Small intestine (tissue), 7 donors: Measurements from ENCODE around the gene SNTG2. TPM values are rescaled to one million over a fixed set of nuclear protein-coding genes. Genes with fewer than 3 reads are reported as not detected.
"Not testable (repeated sequence)": the region's sequence is repeated elsewhere in the genome, so short reads cannot be mapped to it uniquely, and the experiment has no call there.

Source experiments
- DNase-seq, 2 donors: peaks; one replicate each; pipeline versions ENCODE4 v3.0.0 to v3.0.0-alpha.2; 2013
- FAIRE-seq: peaks from 2 replicates; lab custom pipeline; 2012; peaks lifted over from hg19 to GRCh38; lab: Jason Lieb, UNC
- H3K27ac ChIP-seq, 3 donors: one replicate each; pipeline ENCODE4 v1.5.1; 2013; ENCODE audit warnings: low read length in 2 of 3, mild to moderate bottlenecking in 2 of 3, control low read depth in 1 of 3, inconsistent platforms in 1 of 3, low read depth in 1 of 3, moderate library complexity in 1 of 3
- H3K27me3 ChIP-seq, 3 donors: one replicate each; pipeline ENCODE4 v1.6.1; 2013; ENCODE audit warnings: low read length in 3 of 3, inconsistent platforms in 1 of 3; ENCODE audit not compliant: control insufficient read depth in 3 of 3, insufficient read depth in 3 of 3
- H3K36me3 ChIP-seq, 3 donors: one replicate each; pipeline ENCODE4 v1.6.1; 2013; ENCODE audit warnings: low read length in 3 of 3, inconsistent platforms in 1 of 3, low read depth in 1 of 3, mild to moderate bottlenecking in 1 of 3, moderate library complexity in 1 of 3; ENCODE audit not compliant: control insufficient read depth in 3 of 3, insufficient read depth in 2 of 3
- H3K4me1 ChIP-seq, 3 donors: one replicate each; pipeline ENCODE4 v1.6.1; 2013; ENCODE audit warnings: low read length in 2 of 3, inconsistent platforms in 1 of 3, low read depth in 1 of 3, mild to moderate bottlenecking in 1 of 3, moderate library complexity in 1 of 3; ENCODE audit not compliant: control insufficient read depth in 3 of 3, insufficient read depth in 2 of 3
- H3K4me3 ChIP-seq, 3 donors: one replicate each; pipeline ENCODE4 v1.5.1; 2013; ENCODE audit warnings: low read length in 3 of 3, control low read depth in 1 of 3, inconsistent platforms in 1 of 3, low read depth in 1 of 3, mild to moderate bottlenecking in 1 of 3, moderate library complexity in 1 of 3
- H3K9me3 ChIP-seq, 2 donors: one replicate each; pipeline ENCODE4 v1.6.1; 2013; ENCODE audit warnings: low read depth in 1 of 2, low read length in 1 of 2; ENCODE audit not compliant: control insufficient read depth in 2 of 2, insufficient read depth in 1 of 2
- WGBS, 3 donors: extraction: QIAGEN DNeasy Blood & Tissue Kit; methylation state at CpG; one replicate each; pipeline ENCODE4 v1.1.7; 2013; 5-methylcytosine and 5-hydroxymethylcytosine counted together
- polyA plus RNA-seq, 4 donors: library from polyadenylated mRNA; stranded (reverse) in 3 of 4; unstranded in 1 of 4; fragments of 200-250 nt in 3 of 4; fragments of 120-200 nt in 1 of 4; gene quantifications; one replicate each; pipeline versions ENCODE4 v1.2.1 to v1.2.3, GENCODE V29; 2013
- donor health status: healthy with polysubstance abuse.
- donor health status: control.
- donor health status: control.
- donor health status: Bipolar disorder and iron deficiency.
- donor health status: healthy.

Gene SNTG2
- polyA plus RNA-seq, 4 donors = 0.25 to 1.1 (median 0.54) TPM; not detected in 1

DNA sequence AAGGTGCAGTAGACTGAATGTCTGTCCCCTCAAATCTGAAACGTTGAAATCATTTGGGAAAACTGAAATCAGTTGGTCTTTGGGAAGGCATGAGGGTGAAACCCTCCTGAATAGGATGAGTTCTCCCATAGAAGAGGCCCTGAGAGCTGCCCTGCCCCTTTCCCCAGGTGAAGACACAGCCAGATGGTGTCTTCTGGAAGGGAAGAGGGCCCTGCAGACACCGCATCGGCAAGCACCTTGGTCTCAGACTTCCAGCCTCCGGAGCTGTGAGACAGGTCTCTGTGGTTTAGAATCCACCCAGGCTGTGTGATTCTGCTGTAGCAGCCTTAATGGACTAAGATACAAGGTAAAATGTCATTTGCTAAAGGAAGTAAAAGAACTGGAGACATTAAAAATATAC lies 42.1 kb upstream of the SNTG2 start:
- Histone ChIP-seq H3K4me1 (no peaks in the 10 kb centered on the region), H3K4me3 (no peak overlapping the region), H3K27me3 (peaks cover 0 to 3% (median 0%) of the 10 kb centered on the region in 3 donors), H3K9me3 (no peaks in the 10 kb centered on the region), H3K36me3 (no peaks in the 10 kb centered on the region), H3K27ac (no peak overlapping the region)
- DNase-seq (no peak), FAIRE-seq (no peak)
- 78 to 79% (median 79%) methylated on average over 4 of the region's 4 CpGs for WGBS, 3 donors

DNA sequence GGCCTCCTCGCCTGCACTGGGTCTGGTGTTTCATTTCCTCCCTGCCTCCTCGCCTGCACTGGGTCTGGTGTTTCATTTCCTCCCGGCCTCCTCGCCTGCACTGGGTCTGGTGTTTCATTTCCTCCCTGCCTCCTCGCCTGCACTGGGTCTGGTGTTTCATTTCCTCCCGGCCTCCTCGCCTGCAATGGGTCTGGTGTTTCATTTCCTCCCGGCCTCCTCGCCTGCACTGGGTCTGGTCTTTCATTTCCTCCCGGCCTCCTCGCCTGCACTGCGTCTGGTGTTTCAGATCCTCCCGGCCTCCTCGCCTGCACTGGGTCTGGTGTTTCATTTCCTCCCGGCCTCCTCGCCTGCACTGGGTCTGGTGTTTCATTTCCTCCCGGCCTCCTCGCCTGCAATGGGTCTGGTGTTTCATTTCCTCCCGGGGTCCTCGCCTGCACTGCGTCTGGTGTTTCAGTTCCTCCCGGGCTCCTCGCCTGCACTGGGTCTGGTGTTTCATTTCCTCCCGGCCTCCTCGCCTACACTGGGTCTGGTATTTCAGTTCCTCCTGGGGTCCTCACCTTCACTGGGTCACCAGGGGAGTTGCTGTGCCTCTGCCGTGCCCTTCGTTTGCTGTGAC lies 40.8 kb upstream of the SNTG2 start:
- H3K27me3 ChIP-seq, H3K36me3 ChIP-seq, DNase-seq, H3K4me1 ChIP-seq, H3K9me3 ChIP-seq, H3K27ac ChIP-seq, H3K4me3 ChIP-seq: not testable (repeated sequence)
- FAIRE-seq = peak; percentile 5
- 76 to 81% (median 79%) methylated on average over 23 to 27 of the region's 27 CpGs for WGBS, 3 donors

DNA sequence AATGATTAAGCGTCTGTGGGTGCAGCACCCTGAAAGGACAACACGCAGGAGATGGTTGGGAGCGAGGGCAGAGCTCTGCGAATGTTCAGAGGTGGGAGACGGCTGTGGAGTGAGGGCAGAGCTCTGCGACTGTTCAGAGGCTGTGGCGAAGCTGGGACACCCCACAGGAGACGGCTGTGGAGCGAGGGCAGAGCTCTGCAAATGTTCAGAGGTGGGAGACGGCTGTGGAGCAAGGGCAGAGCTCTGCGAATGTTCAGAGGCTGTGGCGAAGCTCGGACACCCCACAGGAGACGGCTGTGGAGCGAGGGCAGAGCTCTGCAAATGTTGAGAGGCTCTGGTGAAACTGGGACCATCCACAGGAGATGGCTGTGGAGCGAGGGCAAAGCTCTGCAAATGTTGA lies 40.0 kb upstream of the SNTG2 start:
- no peak for FAIRE-seq

DNA sequence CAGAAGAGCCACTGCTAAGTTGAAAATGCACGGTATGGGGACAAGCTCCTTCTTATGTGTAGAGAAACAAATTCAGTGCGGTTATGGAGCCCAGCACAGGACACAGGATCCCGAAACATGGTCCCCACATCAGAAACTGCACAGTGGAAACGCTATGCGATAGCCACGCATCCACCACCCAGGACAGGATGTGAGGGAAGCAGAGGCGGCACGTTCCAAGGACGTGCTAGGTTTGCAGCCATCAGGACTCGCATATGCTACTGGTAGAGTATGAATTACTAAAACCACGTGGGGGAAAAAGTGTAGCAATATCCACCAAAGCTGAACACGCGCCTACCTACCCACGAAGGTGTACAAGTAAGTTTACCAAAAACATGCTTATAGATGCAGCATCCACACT lies 34.7 kb upstream of the SNTG2 start:
- no peaks in the 10 kb centered on the region for H3K27me3 ChIP-seq
- FAIRE-seq (no peak), DNase-seq (no peak)
- no peak overlapping the region for H3K4me3 ChIP-seq
- no peaks in the 10 kb centered on the region for H3K36me3 ChIP-seq
- no peaks in the 10 kb centered on the region for H3K4me1 ChIP-seq
- H3K27ac ChIP-seq = no peak overlapping the region
- WGBS, 3 donors = 86 to 88% (median 87%) methylated on average over 14 of the region's 14 CpGs
- no peaks in the 10 kb centered on the region for H3K9me3 ChIP-seq

More for the DNA sequence above, 40.0 kb upstream of the SNTG2 start:
- H3K36me3 ChIP-seq = no peaks in the 10 kb centered on the region
- no peaks in the 10 kb centered on the region for H3K4me1 ChIP-seq
- WGBS, 3 donors = 81 to 89% (median 84%) methylated on average over 16 of the region's 16 CpGs
- peaks cover 0 to 2% (median 0%) of the 10 kb centered on the region in 3 donors for H3K27me3 ChIP-seq
- no peaks in the 10 kb centered on the region for H3K9me3 ChIP-seq
- no peak for DNase-seq
- no peak overlapping the region for H3K27ac ChIP-seq
- no peak overlapping the region for H3K4me3 ChIP-seq

DNA sequence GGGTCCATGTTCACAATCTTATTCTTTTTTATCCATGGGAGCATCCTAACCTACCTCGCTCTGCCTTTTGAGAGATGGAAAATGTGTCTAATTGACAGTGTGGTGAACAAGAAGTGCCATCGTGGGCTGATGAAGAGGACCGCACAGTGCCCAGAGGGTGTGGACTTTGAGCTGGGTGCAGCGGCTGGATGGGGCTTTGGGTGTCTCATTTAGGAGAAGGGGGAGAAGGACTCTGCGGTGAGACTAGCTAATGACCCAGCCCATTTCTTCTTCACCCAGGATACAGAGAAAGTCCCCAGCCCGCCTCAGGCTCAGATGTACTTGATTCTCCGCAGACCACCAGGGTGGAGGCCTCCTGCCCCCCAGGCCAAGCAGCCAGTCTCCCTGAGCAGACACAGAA lies 33.7 kb upstream of the SNTG2 start:
- no peaks in the 10 kb centered on the region for H3K9me3 ChIP-seq
- H3K4me1 ChIP-seq = no peaks in the 10 kb centered on the region
- WGBS, 3 donors = 84 to 91% (median 89%) methylated on average over 7 of the region's 7 CpGs
- no peak overlapping the region for H3K27ac ChIP-seq
- FAIRE-seq (no peak), DNase-seq (no peak)
- H3K27me3 ChIP-seq = no peaks in the 10 kb centered on the region
- no peaks in the 10 kb centered on the region for H3K36me3 ChIP-seq
- no peak overlapping the region for H3K4me3 ChIP-seq

DNA sequence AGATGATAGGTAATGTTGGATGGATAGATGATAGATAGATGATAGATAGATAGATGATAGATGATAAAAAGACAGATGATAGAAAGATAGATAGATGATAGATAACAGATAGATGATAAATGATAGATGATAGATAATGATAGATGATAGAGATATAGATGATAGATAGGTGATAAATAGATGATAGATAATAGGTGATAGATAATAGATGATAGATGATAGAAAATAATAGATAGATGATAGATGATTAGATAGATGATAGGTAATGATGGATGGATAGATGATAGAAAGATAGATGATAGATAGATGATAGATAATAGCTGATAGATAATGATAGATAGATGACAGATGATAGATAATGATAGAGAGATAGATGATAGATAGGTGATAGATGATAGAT lies 31.0 kb upstream of the SNTG2 start:
- no peak for DNase-seq
- FAIRE-seq = no peak
- H3K4me1 ChIP-seq = no peaks in the 10 kb centered on the region
- H3K27ac ChIP-seq = no peak overlapping the region
- H3K4me3 ChIP-seq = no peak overlapping the region
- H3K9me3 ChIP-seq = no peaks in the 10 kb centered on the region
- H3K27me3 ChIP-seq = peaks cover 0 to 3% (median 0%) of the 10 kb centered on the region in 3 donors
- H3K36me3 ChIP-seq = no peaks in the 10 kb centered on the region

DNA sequence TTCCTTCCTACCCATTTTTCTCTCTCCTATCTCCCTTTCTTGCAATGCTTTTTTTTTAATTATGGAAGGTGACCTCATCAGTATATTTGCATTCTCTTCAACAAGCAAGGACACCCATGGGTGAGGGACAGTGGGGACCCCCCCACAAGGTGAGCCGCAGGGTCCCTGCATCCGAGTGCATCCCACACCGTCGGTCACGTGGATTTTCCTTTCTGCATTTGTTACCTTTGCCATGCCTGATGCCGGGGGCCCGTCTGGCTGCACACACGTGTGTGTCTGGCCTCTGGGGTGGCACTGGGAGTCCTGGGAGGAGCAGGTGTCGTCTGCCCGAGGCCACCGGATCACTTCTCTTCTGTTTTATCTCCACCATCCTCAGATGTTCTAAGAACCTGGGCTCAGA lies 30.1 kb upstream of the SNTG2 start:
- no peak for FAIRE-seq
- Histone ChIP-seq H3K4me3 (no peak overlapping the region), H3K4me1 (no peaks in the 10 kb centered on the region), H3K36me3 (no peaks in the 10 kb centered on the region), H3K27ac (no peak overlapping the region), H3K9me3 (no peaks in the 10 kb centered on the region), H3K27me3 (peaks cover 0 to 3% (median 0%) of the 10 kb centered on the region in 3 donors)
- DNase-seq = no peak
- WGBS, 3 donors = 74 to 90% (median 77%) methylated on average over 11 of the region's 11 CpGs

DNA sequence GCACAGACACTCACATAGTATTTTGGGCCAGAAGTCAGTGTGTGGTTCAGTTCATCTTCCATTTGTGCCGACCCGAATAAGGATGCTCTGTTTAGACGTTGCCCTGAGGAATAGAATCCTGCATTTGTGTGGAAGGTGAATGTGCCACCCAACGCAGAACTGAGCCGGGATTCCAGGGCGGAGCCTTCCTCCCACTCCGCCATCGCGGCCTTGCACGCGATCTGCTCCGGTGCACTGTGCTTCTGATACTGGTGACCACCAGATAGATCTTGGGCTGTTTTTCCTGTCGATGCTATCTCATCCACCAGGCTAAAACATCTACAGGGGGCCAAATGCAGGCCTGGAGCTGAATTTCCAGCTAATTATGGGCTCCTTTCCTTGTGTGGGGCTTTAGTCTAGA lies 29.6 kb upstream of the SNTG2 start:
- FAIRE-seq (no peak), DNase-seq (no peak)
- no peaks in the 10 kb centered on the region for H3K9me3 ChIP-seq
- H3K27ac ChIP-seq = no peak overlapping the region
- no peaks in the 10 kb centered on the region for H3K4me1 ChIP-seq
- no peak overlapping the region for H3K4me3 ChIP-seq
- peaks cover 0 to 3% (median 0%) of the 10 kb centered on the region in 3 donors for H3K27me3 ChIP-seq
- no peaks in the 10 kb centered on the region for H3K36me3 ChIP-seq
- WGBS, 3 donors = 86 to 95% (median 92%) methylated on average over 13 of the region's 13 CpGs

DNA sequence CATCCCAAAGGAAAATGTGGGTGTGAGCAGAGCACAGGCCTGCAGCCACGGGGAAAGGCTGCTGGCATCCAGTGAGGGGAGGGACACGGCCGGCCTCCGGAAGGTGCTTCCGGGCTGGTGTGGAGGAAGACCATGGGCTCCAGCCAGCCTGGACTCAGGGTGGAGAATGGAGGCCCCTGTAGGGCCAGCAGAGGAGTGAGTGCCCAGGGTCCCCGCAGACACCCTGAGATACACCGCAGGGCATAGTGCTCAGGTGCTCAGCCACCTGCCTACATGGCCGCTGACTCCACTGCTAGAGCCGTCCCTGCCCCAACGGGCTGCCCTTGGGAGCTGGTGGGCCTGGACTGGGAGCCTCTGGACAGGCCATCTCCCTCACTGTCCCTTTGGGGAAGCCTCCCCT lies 28.5 kb upstream of the SNTG2 start:
- 83 to 87% (median 86%) methylated on average over 10 of the region's 10 CpGs for whole genome bisulfite sequencing, 3 donors
- FAIRE-seq = no peak
- Histone ChIP-seq H3K27me3 (peaks cover 0 to 3% (median 0%) of the 10 kb centered on the region in 3 donors), H3K4me1 (no peaks in the 10 kb centered on the region), H3K4me3 (no peak overlapping the region), H3K36me3 (no peaks in the 10 kb centered on the region), H3K9me3 (peaks cover 0 to 2% of the 10 kb centered on the region in 2 donors), H3K27ac (no peak overlapping the region)
- no peak for DNase-seq
